ENCODE results near the gene ADCY1.
"Not testable (repeated sequence)": the region's sequence is repeated elsewhere in the genome, so short reads cannot be mapped to it uniquely, and the experiment has no call there.

ADCY1 gene

DNA sequence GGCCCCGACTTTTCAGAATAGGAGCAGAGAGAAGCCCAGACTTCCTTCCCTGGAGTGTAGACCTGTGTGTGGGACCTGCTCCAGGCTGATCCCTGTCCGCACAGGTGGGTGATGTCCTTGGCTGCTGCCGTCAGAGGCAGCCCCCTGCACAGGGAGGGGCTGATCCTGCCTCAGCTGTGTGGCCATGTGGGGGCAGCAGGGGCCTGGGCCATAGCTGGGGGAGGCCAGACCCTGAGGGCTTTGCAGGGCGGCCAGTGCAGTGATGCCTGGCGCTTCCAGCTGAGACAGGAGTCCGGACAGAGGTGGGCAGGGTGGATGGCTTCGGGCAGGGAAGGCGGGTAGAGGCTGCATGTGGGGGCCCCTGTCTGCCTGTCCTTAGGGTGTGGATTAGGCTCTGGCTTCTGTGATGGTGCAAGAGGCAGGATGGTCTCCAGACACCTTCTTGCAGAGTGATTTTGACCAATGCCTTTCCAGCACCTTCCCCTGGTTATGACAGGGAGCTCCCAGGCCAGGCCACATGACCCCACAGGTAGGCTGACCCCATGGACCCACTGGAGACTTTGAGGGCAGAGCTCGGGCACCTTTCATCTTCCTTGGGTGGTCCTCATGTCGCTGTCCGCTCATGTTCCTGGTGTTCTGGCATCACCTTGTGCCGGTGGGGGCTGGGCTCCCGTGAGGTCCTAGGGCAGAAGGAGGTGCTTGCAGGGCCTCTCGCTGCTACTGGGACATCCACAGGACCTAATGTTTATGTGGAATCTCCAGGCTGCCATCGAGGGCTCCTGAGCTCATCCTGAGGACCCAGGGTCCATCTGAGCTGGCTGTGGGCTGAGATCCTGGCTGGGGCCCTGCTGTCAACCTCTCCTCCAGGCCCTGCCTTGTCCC, 141.5 kb downstream of the ADCY1 start:
- DNase-seq: no peak

- DNase-seq: no peak
Measured at GRCh38 chr7:45716380-45717203, 142.4 kb downstream of the ADCY1 start.

DNA sequence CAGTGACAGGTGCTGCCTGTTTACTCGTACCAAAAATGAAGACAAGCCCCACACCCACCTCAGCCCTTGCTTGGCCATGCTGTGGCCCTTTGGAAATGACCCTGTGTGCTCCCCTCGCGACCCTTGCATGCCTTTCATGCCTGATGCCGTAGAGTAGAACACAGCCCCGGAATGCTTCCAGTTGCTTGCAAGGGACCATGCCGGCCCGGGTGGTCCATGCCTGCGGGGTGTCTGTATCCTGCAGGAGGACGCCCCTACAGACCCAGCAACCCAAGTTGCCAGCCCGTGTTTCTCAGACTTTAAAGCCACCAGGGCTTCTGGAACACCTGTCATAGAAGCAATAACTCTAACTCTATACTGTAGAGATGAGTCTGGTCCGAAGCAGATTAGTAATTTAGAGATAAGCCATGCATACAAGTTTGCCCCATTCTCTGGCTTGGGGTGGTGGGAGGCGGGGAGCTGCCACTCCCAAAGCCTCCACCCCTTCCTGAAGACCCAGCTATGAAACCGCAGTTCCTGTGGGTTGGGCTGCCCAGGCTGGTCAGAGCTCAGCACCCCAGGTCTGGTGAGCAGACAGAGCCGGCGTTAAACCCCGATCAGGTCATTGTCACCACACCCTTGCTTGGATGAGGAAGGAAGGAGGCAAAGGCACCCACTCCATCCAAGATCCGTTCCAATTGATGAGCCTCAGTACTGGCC, 143.5 kb downstream of the ADCY1 start:
- DNase-seq: no peak

DNA sequence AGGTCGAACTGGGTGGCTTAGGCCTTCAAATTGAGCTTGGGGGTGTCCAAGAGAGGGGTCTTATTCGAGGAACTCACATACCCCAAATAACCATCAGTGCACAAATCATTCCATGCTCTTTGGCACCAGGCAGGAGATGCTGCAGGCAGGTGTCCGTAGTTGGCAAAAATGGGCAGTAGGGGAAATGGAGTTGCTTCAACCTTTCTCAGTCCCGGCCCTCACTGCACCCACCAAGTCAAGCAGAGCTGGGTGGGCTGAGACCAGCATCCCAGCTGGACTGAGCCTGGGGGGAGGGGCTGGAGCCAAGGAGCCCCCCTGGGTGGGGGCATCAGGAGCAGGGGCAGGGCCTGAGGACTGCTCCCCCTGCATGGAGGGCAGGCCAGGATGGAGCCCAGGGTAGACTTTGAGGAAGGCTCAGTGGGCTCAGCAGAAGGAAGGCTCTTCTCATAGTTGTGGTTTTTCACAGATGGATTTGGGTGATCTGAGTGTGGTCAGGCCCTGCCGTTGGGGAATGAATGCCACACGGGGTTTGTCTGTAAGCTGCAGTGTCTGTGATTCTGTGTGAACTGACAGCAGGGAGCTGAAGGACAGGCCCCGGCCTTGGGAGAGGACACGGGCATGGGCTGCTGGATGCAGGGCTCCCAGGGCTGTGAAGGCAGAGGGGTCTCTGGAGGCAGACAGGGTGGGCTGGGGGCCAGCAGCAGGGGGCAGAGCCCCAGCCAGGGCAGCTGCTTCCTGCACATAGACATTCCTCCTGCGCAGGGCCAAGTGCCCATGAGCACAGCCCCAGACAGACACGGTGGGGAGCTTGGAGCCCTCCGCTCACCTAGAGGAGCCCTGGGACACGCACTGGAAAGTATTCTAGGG, 144.5 kb downstream of the ADCY1 start:
- DNase-seq: no peak

DNA sequence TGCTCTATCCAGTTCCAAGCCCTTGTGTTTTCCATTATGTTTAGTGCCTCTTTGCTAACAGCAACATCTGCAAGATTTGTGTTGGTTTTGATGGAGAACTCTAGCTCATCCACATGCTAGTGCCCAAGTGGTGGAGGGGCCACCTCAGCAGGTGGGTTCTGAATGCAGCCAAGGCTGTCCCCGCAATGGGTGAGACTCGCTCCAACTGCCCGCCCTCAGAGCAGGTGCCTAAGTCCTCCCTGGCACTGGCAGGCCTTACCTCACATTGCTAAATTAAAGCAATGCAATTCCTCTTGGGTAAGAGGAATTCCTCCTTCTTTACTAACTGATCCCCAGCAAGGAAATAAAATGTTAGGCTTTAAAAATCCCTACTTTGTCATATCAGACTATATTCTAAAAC, 146.8 kb downstream of the ADCY1 start:
- DNase-seq: no peak

DNA sequence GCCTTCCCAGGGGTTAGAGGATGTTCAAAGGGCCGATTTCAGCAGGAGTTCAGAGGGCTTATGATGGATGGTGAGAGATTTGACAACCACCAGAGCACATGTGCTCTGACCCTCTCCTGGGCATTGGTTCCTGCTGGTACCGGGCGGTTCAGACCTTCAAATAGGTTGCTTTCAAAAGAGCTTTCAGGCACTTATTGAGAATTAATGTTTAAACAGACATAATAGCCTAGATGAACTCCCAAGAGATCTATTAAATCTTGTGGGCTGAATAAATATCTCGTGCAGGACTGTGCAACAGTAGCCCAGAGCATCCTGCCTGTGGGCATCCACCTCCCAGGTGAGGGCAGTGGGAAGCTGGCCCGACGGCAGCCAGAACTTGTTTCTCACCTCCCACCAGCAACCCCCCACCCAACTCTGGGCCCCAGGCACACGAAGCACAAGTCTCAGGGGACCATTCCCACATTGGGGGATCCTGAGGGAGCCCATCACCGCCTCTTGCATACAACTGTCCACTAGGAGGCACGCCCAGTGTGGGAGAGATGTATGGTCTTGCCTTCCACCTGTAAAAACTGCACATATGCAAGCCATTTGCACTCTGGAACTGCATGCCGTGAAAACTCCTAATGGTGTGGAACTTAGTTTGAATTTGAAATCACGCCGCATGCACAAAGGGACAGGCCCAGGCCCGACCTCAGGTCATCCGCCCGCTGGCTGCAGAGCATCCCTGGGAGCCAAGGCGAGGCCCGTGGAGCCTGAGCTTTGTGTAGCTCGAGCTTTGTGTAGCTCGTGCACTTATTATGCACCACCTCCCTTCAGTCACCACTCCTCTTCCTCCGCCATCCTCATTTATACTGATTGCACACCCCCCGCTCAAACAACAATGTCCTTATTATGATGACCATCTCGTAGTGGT, 147.8 kb downstream of the ADCY1 start:
- DNase-seq: no peak

GRCh38 chr7:45725231-45725630, 151.1 kb downstream of the ADCY1 start:
- not testable (repeated sequence) for DNase-seq

DNA sequence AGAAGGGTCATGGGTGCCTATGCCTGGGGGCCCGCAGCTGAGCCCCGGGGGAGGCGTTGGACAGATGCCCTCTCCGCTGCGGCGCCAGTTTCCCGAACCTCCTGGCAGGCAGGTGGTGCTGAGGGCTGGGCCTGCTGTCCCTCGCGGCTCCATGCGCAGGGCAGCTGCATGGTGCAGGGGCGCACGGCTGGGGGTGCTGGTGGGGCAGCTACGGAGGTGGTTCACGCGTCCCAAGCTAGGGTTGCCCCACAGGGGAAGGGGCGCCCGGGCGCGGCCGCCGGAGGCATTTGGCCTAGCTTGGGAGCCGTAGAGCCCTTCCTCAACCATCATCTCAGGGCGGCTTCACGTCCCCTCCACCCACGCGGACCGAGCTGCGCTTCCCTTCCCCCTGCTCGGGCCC, 152.7 kb downstream of the ADCY1 start:
- DNase-seq: no peak

GRCh38 chr7:45731692-45732443, 157.7 kb downstream of the ADCY1 start:
- DNase-seq: not testable (repeated sequence)

- not testable (repeated sequence) for DNase-seq
Measured at GRCh38 chr7:45738920-45739319, 164.8 kb downstream of the ADCY1 start.

DNA sequence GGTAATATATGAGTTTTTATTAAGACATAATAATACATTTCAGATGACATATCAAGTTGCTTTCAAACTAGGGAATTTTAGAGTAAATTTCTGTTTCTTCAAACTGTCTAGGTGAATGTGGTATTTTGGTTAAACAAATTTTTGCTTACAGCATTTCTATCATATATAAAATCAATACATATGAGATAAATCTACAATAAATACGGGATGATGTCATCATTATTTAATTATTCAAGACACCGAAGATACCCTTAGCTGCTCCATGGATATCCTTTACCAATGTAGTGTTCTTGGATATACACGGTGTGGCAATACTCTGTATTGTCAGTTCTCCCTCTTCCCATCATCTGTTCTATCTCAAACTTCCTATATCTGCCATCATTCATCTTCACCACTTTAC, 166.4 kb downstream of the ADCY1 start:
- not testable (repeated sequence) for DNase-seq

- not testable (repeated sequence) for DNase-seq
Measured at GRCh38 chr7:45748976-45749375, 174.8 kb downstream of the ADCY1 start.

- DNase-seq: not testable (repeated sequence)
Measured at GRCh38 chr7:45751352-45751751, 177.2 kb downstream of the ADCY1 start.

DNA sequence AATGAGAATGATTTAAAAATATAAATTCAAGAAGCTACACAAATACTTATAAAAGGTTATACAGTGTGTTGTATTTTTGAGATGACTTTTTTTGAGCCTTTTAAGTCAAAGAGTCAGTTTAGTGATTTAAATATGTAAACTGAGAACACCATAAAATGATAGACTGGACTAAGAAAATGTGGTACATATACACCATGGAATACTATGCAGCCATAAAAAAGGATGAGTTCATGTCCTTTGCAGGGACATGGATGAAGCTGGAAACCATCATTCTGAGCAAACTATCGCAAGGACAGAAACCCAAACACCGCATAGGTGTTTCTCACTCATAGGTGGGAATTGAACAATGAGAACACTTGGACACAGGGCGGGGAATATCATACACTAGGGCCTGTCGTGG, 182.2 kb downstream of the ADCY1 start:
- not testable (repeated sequence) for DNase-seq

GRCh38 chr7:45756757-45757156, 182.6 kb downstream of the ADCY1 start:
- not testable (repeated sequence) for DNase-seq

DNA sequence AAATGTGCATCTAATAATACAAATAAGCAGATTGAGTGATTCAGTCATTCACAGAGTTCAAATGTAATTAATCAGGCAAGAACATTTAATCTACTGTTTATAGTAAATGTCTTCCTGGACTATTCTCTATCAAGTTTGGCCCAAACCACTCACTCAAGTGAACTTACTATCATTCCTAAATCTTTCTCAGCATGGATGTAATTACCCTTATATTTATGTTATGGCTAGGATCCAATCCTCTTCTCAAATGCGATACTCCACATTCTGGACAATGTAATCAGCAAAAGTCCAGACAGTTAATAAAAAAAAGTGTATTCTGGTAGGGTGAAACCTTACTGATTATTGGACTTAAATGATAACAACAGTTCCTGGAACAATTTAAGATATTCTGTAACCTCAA, 185.3 kb downstream of the ADCY1 start:
- not testable (repeated sequence) for DNase-seq

DNA sequence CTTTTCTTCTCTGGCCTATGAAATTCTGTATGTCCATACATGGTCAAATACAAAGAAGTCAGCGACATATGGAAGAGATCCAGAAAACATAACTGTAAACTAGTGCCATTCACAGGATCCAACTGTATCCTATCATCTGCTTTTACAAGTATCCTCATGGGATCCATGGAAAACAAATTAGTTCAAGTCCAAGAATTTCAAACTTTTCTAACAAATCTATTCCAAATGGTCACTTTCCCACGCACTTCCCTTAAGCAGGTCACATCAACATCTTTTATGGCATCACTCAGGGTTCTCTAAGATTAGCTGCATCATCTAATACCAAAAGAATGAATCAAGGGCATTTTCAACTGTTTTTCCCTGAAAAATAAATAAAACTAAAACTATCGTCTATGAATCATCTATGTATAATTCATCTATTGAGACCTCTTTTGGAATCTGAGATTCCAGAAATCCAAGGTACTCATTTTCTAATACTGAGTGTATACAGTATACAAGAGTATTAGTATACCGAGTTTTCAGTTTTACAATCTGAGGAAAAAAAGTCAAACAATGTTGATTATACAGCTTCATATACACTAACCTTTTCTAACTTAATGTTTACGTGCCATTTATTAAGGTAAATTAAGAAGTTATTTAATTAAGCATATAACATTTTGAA, 187.5 kb downstream of the ADCY1 start:
- not testable (repeated sequence) for DNase-seq

GRCh38 chr7:45762225-45762994, 188.2 kb downstream of the ADCY1 start:
- DNase-seq: not testable (repeated sequence)
